Stimulated activated CD4-positive, alpha-beta T cell treated with anti-CD3 and anti-CD28 coated beads, Interleukin-2, amount 100 ng/mL, for 4 hours (primary cell): ENCODE measurements around the gene CLDN2.

Experiments
- DNase-seq: peaks from one replicate; pipeline ENCODE4 v3.0.0-alpha.2; 2020; ENCODE audit warnings: low read depth

The CLDN2 gene

DNA sequence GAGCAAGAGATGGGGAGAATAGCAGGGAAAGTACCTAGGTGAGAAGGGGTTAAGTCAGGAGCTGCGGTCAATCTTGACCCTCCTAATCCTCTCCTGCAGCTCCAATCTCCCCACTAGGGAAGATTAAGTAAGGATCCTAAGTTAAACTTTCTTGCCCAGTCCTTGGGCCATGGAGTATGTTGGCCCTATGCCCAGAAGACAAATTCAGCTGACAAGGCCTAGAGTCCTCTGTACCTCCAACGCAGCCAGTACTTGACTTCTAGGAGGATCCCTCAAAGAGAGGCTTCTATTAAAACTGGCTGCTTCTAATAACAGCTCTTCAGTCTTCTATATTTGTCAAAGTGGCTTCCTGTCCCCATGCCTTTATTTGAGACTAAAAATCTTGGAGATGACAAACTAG is 1.4 kb downstream of the CLDN2 start:
- no peak for DNase-seq

DNA sequence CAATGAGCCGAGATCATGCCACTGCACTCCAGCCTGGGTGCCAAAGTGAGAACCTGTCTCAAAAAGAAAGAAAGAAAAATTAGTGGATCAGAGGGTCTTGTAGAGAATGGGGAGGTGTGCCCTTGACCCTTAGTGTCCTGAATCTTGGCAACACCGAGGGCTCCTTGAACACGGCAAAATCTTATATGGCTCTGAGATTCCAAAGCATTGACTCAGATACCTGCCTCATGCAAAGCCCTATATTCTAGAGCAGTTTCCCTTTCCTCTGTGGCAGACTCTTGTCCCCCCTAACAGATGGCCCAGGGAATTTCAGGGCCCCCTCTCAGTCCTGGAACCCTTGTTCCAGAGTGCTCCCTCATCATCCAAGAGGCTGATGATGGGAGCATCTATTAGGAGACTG is 6.8 kb downstream of the CLDN2 start:
- DNase-seq, result no peak

DNA sequence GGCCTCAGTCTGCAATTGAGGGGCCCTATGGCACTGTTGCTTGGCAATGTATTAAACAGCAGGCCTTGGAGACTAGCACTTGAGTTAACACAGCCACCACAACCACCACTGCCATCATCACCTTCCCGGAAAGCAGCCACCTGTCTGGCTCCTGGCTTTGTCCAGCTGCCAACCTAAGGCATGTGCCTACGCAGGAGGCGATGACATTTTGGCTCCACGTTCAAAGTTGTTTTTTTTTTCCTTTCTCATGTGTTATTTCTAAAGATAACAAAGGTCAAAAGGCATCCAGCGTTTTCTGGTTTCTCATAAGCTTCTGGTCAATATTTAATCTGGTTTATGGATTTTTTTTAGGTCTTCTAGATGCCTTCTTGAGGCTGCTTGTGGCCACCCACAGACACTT is 7.5 kb downstream of the CLDN2 start:
- DNase-seq, result no peak

DNA sequence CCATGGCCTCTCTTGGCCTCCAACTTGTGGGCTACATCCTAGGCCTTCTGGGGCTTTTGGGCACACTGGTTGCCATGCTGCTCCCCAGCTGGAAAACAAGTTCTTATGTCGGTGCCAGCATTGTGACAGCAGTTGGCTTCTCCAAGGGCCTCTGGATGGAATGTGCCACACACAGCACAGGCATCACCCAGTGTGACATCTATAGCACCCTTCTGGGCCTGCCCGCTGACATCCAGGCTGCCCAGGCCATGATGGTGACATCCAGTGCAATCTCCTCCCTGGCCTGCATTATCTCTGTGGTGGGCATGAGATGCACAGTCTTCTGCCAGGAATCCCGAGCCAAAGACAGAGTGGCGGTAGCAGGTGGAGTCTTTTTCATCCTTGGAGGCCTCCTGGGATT is 8.0 kb downstream of the CLDN2 start:
- no peak for DNase-seq

DNA sequence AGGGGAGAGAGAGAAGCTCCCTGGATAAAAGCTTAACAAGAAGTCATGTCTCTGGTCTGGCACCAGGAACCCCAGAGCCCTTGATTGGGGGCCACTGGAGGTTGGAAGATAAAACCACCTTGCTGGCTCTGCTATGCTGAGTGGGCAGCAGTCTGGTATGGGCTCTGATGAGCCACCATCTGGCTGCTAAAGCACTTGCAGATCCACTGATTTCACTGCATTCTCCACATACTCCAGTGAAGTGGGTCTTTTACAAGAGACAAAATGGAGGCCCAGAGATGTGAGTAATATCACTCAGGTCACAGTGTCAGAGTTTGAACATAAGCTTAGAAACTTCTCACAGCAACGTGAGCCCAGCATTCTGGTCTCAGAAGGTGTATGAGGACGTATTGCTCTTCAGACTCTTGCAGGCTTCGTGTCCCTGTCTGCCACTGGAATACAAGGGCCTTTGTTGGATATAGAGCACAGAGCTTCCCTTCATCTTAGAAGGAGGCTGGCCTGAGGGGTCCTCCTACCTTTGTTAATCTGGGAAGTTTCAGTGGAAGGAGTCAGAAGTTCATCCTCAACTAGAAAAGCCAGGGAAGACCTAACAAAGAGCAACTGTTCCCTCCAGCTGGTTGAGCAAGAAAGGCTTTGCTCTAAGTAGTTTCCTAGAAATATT is 11.8 kb downstream of the CLDN2 start:
- no peak for DNase-seq

DNA sequence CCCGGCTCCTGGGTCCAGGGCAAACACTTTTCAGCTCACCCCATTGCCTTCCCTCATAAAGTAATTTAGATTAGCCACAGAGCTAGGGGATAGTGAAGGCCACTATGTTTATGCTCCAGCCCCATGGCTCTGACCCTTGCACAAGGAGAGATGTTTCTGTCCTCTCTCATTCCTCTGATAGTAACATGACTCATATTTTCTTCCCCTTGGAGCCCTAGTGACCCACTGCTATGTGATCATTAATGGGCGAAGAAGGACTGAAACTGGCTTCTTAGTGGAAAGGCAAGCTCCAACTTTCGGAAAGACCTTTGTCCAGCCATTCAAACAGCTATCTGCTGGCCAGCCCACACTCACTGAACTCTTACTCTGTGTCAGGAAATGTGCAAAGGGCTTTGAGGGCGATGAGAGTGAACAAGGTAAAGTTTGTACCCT is 12.3 kb downstream of the CLDN2 start:
- no peak for DNase-seq

DNA sequence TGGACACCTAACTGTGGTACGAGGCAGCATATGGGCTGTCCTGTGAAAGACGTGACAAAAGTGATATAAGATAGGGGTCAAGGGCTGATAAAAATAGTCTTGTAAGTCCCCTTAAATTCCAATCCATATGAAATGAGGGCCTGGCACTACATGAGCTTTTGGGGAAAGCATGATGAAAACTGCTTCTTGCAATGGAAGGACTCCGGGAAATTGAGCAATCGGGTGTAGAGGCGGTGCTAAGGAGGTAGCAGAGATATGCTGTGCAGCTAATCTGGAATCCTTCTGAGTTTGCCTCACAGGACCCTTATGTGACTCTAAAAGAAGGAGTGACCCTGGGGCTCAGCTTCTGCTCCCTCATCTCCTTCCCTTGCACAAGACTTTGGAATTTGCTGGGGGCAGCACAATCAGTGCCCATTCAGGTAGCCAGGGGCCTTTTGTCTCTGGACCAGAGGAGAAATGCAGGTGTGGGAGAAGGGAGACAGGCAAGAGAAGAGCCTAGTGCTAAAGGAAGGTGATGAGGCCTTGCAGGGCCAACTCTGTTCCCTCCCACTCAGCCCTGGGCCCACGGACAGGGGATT is 12.8 kb downstream of the CLDN2 start:
- DNase-seq, result no peak

DNA sequence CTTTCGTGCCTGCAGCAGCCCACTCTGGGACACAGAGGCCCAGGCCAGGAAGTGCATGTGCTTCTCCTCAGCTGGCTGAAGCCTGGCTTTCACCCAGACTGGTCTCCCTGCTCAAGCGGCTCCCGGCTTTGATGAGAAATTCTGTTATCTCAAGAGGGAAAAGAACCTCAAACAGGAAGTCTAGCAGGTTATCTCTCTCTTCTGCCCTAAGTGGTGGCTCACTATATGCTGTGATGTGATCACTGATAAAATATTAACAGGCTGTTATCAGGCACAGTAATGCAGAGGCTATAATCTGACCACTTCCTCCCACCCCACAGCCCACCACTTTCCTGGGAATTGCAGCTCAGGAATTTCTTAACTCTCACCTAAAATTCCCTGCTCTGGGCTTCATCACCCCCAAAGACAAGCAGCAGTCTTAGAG is 13.3 kb downstream of the CLDN2 start:
- no peak for DNase-seq

DNA sequence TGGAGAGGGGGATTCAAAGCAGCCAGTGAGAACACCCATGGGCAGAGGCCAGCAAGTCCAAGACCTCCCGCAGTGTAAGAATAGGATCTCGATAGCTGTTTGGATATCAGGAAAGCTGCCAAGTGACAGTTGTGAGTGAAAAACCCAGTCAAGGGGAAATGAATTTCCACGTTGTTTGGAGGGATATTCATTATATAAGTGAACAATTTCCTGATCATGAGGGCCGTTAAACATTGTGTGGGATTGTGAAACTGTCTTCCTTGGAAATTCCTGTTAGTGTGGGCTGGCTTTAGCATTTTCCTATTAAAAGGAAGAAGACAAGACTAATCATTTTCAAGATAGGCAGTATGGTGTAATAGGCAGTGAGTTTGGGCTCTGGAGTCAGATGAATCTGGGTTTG is 15.0 kb downstream of the CLDN2 start:
- no peak for DNase-seq

DNA sequence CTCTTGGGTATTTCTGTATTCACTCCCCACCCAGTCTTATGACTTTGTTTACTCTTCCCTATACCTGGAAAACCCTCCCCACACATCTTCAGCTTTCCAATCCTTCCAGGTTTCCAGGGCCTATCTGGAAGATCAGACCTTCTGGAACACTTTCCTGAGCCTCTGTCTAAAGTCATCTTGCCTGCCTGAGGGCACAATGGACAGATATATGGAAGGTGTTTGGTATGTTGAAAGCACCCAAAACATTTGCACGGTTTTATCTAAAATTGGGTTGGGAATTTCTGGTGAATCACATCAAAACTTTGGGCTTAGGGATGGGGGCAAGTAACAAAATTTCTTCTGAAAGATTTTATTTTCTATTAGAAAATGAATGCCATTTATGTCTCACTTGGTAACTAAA is 16.0 kb downstream of the CLDN2 start:
- no peak for DNase-seq

DNA sequence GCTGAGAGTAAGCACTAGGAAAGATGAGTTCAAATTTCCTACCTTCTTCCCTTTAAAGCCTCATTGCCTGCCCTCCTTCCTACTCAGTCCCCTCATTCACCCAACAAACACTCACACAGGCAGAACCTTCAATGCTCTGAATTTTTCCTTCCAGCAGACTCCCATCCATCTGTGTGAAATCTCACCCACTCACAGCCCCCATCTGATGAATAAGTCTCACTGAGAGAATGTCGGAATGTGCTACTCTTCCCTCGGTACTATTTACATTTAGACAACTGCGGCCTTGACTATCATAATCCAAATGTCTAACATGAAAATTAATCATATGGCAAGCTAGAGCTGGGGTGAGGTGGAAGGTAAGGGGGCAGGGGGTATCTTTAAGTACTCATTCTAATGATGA is 19.4 kb downstream of the CLDN2 start:
- no peak for DNase-seq

DNA sequence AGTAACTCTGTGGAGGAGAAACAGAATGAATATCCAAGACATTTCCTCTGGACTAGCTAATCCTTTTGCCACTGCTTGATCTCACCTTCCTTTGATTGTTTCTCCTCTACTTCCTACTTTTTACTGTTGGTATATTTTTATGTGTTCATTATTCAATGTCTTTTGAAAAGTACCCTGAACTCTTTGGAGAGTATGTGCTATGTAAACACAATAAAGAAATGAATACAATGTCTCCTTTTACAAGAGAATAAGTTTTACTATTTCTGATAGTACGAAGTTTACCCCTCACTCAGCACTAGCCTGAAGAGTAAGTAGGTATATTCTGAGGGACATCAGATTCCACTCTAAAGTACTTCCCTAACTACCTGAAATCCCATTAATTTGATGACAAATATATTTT is 19.9 kb downstream of the CLDN2 start:
- no peak for DNase-seq

DNA sequence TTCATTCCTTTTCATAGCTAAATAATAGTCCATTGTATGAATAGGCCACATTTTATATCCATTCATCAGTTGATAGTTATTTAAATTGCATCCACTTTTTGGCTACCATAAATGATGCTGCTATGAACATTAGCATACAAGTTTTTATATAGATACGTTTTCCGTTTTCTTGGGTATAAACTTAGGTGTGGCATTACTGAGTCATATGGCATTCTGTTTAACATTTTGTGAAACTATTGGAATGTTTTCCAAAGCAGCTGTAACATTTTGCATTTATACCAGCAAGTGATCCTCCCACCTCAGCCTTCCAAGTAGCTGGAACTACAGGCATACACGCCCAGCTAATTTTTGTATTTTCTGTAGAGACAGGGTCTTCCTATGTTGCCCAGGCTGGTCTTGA is 26.3 kb downstream of the CLDN2 start:
- DNase-seq, result no peak

DNA sequence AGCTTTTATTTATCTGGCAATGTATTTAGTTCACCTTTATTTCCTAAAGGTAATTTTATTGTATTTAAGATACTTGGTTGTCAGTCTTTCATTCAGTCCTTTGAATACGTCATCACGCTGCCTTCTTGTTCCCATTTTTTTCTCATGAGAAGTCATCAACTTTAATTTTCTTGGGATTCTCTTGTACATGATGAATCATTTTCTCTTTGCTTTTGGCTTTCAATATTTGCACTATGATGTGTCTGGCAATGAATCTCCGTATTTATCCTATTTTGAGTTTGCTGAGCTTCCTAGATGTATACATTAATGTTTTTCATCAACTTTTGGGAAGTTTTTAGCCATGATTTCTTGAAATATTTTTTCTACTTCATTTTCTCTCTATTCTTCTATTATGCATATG is 28.4 kb downstream of the CLDN2 start:
- no peak for DNase-seq

DNA sequence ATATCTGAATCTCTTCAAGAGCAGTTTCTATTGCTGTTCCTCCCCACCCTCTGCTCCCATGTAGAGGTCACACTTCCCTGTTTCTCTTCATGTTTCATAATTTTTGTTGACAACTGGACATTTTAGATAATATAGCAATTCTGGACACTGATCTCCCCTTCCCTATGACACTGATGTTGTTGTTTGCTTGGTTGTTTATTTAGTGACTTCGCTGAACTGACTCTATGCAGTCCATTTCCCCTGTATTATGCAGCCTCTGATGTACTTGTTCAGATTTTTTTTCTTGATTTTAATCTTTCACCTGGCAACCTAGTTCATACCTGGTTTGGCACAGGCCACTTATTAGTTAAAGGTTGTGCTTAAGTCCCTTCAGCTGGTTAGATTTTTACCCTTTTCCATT is 29.2 kb downstream of the CLDN2 start:
- no peak for DNase-seq

DNA sequence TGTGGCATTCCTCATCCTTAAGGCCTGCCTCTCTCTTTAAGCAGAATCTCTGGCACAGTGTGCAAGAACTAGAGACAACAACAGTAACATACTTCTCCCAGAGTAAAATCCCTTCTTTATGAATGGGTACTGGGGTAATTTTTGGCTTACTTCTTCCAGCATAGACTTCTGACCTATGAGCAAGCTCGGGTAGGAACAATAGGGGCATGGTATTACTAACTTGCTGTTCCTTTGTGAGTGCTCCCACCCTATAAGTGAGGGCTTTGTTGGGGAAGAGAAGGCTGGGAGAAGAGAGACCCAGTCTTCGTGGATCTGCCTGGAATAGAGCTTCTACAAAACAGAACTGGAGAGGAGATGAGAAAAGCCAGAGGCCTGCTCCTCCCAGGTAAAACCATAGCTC is 30.2 kb downstream of the CLDN2 start:
- no peak for DNase-seq

DNA sequence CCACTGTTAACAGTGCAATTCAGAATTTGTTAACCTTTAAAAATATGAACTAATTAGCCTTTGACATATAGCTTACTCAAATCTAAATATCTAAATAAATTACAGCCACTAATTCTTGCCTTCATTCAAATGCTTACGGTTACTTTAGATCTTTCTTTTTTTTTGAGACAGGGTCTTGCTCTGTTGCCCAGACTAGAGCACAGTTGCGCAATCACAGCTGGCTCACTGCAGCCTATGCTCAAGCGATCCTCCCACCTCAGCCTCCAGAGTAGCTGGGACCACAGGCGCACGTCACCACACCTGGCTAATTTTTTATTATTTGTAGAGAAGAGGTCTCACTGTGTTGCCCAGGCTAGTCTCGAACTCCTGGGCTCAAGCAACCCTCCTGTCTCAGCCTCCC is 31.0 kb downstream of the CLDN2 start:
- no peak for DNase-seq

DNA sequence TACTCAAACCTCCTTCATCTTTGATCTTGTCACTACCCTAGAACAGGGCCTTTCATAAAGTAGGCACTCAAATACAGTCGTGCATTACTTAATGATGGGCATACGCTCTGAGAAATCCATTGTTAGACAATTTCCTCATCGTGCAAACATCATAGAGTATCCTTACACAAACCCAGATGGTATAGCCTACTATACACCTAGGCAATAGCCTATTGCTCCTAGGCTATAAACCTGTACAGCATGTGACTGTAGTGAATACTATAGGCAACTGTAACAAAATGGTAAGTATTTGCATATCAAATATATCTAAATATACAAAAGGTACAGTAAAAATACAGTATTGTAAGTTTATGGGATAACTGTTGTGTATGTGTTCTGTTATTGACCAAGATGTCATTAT is 31.9 kb downstream of the CLDN2 start:
- no peak for DNase-seq

DNA sequence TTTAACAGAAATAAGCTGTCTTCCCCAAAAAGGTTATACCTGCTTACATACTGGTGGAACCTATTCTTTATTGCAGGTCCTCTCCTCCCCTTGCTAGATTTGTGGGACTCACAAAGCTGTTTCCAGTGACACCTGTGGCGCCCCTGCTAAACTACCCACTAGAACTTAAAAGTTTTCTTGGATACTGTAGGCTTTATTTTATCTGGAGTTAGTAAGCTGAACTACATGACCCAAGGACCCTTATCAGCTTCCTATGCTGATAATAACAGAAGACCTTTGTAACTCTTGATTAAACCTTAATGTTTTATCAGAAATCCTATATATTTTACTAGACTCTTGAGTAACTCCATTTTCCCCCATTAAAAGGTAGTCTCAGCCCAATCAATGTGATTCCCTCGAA is 32.3 kb downstream of the CLDN2 start:
- no peak for DNase-seq

DNA sequence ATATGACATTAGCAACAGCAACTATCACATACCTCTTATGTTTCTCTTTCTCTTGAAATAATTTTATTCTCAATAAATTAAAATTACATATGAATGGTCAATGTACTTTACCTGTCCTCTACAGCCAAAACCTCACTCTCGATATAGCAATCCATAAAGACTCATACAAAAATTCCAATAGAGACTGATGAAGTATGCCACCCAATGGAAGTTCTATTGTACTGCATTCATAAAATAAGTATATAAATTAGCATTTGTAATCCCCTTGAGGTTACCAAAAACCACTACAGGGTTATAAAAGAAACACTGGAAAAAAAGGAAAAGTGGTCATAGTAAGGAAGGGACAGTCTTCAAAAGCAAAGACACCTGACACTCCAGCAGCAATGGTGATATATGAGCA is 32.8 kb downstream of the CLDN2 start:
- no peak for DNase-seq

DNA sequence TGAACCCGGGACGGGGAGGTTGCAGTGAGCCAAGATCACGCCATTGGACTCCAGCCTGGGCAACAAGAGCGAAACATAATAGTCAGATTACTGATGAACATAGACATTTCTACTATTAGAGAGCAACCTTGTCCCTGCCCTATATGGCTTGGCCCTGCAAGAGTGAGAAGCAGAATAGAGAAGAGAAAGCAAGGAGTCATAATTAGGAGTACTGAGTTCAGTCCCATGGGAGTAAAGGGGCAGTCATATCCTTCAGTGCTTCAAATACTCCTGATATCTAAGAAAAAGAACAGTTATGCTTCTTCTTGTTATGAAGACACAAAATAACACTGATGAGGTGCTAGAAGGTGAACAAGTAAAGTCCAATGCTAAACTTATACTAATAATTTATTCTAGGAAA is 33.8 kb downstream of the CLDN2 start:
- no peak for DNase-seq

DNA sequence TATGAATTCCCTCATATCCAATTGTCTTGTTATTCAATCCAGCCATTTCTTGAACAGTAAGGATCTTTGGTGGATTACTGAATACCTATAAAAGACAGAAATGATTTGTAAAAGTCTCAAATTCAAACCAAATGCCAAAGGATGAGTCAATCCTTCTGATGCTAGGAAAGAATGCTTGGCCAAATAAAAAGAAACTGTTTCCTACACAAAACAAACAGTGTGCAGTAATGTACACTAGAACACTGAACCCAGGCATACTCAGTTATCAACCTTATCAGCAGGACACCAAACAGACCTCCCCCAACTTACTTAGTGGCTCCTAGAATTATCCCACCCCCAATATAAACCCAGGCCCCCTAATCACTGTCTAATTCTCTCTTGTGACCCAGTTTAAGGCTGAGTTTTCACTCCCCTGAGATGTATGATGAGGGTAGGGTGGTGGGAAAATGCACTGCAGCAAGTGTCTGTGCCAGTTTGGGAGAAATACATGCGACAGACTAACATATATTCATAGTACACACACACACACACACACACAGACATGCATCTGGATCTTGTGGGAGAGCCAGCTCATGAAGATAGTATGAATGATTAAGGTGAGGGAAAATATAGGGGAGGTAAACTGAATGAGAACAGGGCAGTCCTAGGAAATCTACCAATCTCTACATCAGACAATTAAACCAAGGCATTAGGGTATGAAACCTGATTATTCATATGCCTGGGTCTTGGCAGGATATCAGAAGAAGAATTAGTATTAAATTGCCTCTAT is 35.0 kb downstream of the CLDN2 start:
- DNase-seq, result no peak

DNA sequence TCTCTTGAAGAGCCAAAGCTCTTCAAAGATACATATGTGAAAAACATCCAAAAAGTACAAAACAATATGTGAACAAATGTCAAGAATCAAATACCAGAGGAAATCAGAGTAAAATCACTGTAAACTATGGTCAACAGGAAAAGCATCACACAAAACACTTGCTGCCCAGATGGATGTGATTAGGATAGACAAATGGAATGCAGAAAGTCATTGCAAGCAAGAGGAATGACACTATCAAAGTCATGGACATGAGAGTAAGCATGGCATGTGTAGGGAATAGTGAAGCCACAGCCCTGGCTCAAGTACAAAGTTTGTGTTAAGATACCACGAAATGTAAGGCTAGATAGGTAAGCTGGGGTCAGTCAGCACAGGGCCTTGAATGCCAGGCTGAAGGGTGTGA is 37.7 kb downstream of the CLDN2 start:
- DNase-seq, result no peak

DNA sequence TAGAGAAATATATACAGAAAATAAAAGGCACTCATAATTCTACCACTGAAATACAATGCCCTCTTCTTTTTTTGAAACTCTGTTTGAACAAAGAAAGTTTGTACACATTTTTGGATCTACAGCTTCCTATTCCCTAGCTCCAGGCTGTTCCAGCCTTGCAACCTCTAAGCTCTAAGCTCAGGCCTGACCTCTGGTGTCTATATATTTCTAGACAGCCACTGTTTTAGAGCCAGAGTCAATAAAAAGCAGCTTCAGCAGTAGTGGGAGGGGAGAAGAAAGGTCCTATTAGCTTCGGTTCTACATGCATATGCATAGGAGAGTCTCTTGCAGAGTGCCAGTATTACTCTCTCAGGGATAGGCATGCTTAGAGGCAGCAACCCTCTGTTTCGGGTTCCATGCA is 39.7 kb downstream of the CLDN2 start:
- no peak for DNase-seq
